HepG2 (cell line): ENCODE data around the gene MRM1. TPM values are rescaled to one million over a fixed set of nuclear protein-coding genes. Genes with fewer than 3 reads are reported as not detected.

Experiments used
- ATAC-seq: fragments of 200-7000 bp; cut with Tn5 transposase; 3 replicates; pipeline ENCODE4 v1.9.1; 2020; ENCODE audit warnings: mild to moderate bottlenecking, moderate library complexity
- BruUV-seq: library from RNA; stranded (reverse); fragments of 400-500 nt; replicated peaks from 2 replicates; lab custom pipeline; 2021; lab: Mats Ljungman, UMichigan
- CTCF ChIA-PET: fragments of 300-600 bp; formaldehyde crosslinking; extraction: SDS; loops from one replicate; lab custom pipeline; 2021; ENCODE audit warnings: low total read pairs, inconsistent platforms, low intra/inter-chr PET ratio; lab: Yijun Ruan, JAX
- POLR2A ChIA-PET: fragments of 350-600 bp; sonication (Branson Sonifier 250); formaldehyde crosslinking; loops from one replicate; lab custom pipeline; 2020; ENCODE audit warnings: antibody characterized with exemption, inconsistent platforms; lab: Yijun Ruan, JAX
- DNase-seq: peaks from one replicate; pipeline ENCODE4 v3.0.0-alpha.2; 2015; ENCODE audit warnings: low spot score
- FAIRE-seq: peaks from 3 replicates; lab custom pipeline; 2011; peaks lifted over from hg19 to GRCh38; lab: Jason Lieb, UNC
- H2AFZ ChIP-seq: one replicate; pipeline ENCODE4 v1.6.1; 2011; ENCODE audit warnings: low read length, inconsistent platforms
- H3K27ac ChIP-seq: fragments of 300-600 bp; 3 replicates; pipeline ENCODE4 v1.8.0; 2011; ENCODE audit warnings: mixed run types, mild to moderate bottlenecking, mixed read lengths, low read length, inconsistent platforms; ENCODE audit not compliant: insufficient read depth; ENCODE audit errors: extremely low read length
- H3K27me3 ChIP-seq, 2 experiments: fragments of 200-600 bp in 1 of 2; 2 replicates in 1 of 2; 3 replicates in 1 of 2; pipeline versions ENCODE4 v1.6.0 to v1.8.0; 2011; ENCODE audit warnings: low read length in 2 of 2, mild to moderate bottlenecking in 2 of 2, moderate library complexity in 2 of 2, inconsistent platforms in 1 of 2; ENCODE audit not compliant: insufficient read depth in 2 of 2, control insufficient read depth in 1 of 2
- H3K36me3 ChIP-seq, 2 experiments: fragments of 200-600 bp in 1 of 2; replicated peaks in 1 of 2; 2 replicates in 1 of 2; 3 replicates in 1 of 2; pipeline versions ENCODE4 v1.5.1 to v1.8.0; 2011; ENCODE audit warnings: low read length in 2 of 2, inconsistent platforms in 1 of 2; ENCODE audit not compliant: insufficient read depth in 2 of 2, control insufficient read depth in 1 of 2
- H3K4me1 ChIP-seq: 2 replicates; pipeline ENCODE4 v1.5.1; 2012; ENCODE audit warnings: low read length, inconsistent platforms; ENCODE audit not compliant: insufficient read depth
- H3K4me2 ChIP-seq: 2 replicates; pipeline ENCODE4 v1.6.0; 2011; ENCODE audit warnings: low read depth, low read length, inconsistent platforms
- H3K4me3 ChIP-seq, 3 experiments: fragments of 200-600 bp in 1 of 3; sonication (generic), shearing (Covaris generic) in 1 of 3; replicated peaks in 1 of 3; 2 replicates each; pipeline ENCODE4 v1.5.1; 2011 to 2016; ENCODE audit warnings: low read length in 3 of 3, inconsistent platforms in 2 of 3, low read depth in 2 of 3, mild to moderate bottlenecking in 2 of 3, control low read depth in 1 of 3, mixed read lengths in 1 of 3; ENCODE audit not compliant: insufficient read depth in 1 of 3
- H3K79me2 ChIP-seq: one replicate; pipeline ENCODE4 v1.6.1; 2011; ENCODE audit warnings: low read length, inconsistent platforms; ENCODE audit not compliant: insufficient read depth
- H3K9ac ChIP-seq: 2 replicates; pipeline ENCODE4 v1.6.0; 2011; ENCODE audit warnings: mild to moderate bottlenecking, low read depth, low read length, inconsistent platforms; ENCODE audit not compliant: insufficient read depth
- H3K9me3 ChIP-seq: 2 replicates; pipeline ENCODE4 v1.5.1; 2012; ENCODE audit warnings: mild to moderate bottlenecking, low read length
- H4K20me1 ChIP-seq: 2 replicates; pipeline ENCODE4 v1.6.0; 2011; ENCODE audit warnings: inconsistent platforms, mild to moderate bottlenecking, low read length, moderate library complexity; ENCODE audit not compliant: insufficient read depth
- GTF3A ChIP-seq: sonication (generic); formaldehyde crosslinking; conservative IDR thresholded peaks from 2 replicates; pipeline ENCODE4 v1.4.0; 2020; ENCODE audit warnings: mild to moderate bottlenecking, missing genetic modification reagents
- KMT2B ChIP-seq: IDR thresholded peaks from 2 replicates; pipeline ENCODE4 v1.6.1; 2016; ENCODE audit warnings: missing genetic modification reagents, missing compliant biosample characterization
- MEIS2 ChIP-seq: sonication (generic); formaldehyde crosslinking; IDR thresholded peaks from 2 replicates; pipeline ENCODE4 v1.9.0; 2021; ENCODE audit warnings: mild to moderate bottlenecking, missing genetic modification reagents
- MYNN ChIP-seq: sonication (generic); formaldehyde crosslinking; IDR thresholded peaks from 2 replicates; pipeline ENCODE4 v1.4.0; 2020; ENCODE audit warnings: mild to moderate bottlenecking, low read depth, missing genetic modification reagents
- ONECUT2 ChIP-seq: sonication (generic); formaldehyde crosslinking; IDR thresholded peaks from 2 replicates; pipeline ENCODE4 v1.4.0; 2020; ENCODE audit warnings: missing genetic modification reagents
- REL ChIP-seq: sonication (generic); formaldehyde crosslinking; conservative IDR thresholded peaks from 2 replicates; pipeline ENCODE4 v1.8.0; 2022; ENCODE audit warnings: mild to moderate bottlenecking, missing genetic modification reagents, moderate library complexity
- RNF2 ChIP-seq: fragments of 450-650 bp; conservative IDR thresholded peaks from 2 replicates; pipeline ENCODE4 v1.6.1; 2016; ENCODE audit warnings: low read depth
- SIN3B ChIP-seq: fragments of 150-350 bp; IDR thresholded peaks from 2 replicates; pipeline ENCODE4 v1.6.1; 2014; ENCODE audit warnings: low read length
- SMARCC2 ChIP-seq: fragments of 450-650 bp; IDR thresholded peaks from 2 replicates; pipeline ENCODE4 v1.6.1; 2017; ENCODE audit warnings: antibody characterized with exemption, mild to moderate bottlenecking
- SP5 ChIP-seq: IDR thresholded peaks from 2 replicates; pipeline ENCODE4 v1.6.1; 2016; ENCODE audit warnings: low read depth, borderline replicate concordance
- TRAFD1 ChIP-seq: sonication (generic); formaldehyde crosslinking; IDR thresholded peaks from 2 replicates; pipeline ENCODE4 v1.5.1; 2020; ENCODE audit warnings: missing genetic modification reagents, mild to moderate bottlenecking, borderline replicate concordance
- U2AF2 ChIP-seq: fragments of 200-400 bp; formaldehyde crosslinking; IDR thresholded peaks from 2 replicates; pipeline ENCODE4 v1.6.1; 2017; ENCODE audit warnings: low read depth, mild to moderate bottlenecking, low read length
- ZFX ChIP-seq: sonication (generic); formaldehyde crosslinking; IDR thresholded peaks from 2 replicates; pipeline ENCODE4 v1.4.0; 2020; ENCODE audit warnings: mild to moderate bottlenecking, low read depth, missing genetic modification reagents, moderate library complexity
- ZFY ChIP-seq: sonication (generic); formaldehyde crosslinking; IDR thresholded peaks from 2 replicates; pipeline ENCODE4 v1.4.0; 2020; ENCODE audit warnings: missing genetic modification reagents
- ZNF124 ChIP-seq: sonication (generic); formaldehyde crosslinking; IDR thresholded peaks from 2 replicates; pipeline ENCODE4 v1.4.0; 2020; ENCODE audit warnings: missing genetic modification reagents
- ZNF430 ChIP-seq: sonication (generic); formaldehyde crosslinking; IDR thresholded peaks from 2 replicates; pipeline ENCODE4 v1.9.0; 2021; ENCODE audit warnings: mild to moderate bottlenecking, missing genetic modification reagents
- ZNF687 ChIP-seq: sonication (generic); formaldehyde crosslinking; IDR thresholded peaks from 2 replicates; pipeline ENCODE4 v1.5.1; 2020; ENCODE audit warnings: mild to moderate bottlenecking, missing genetic modification reagents, moderate library complexity
- ZNF777 ChIP-seq: sonication (generic); formaldehyde crosslinking; IDR thresholded peaks from 2 replicates; pipeline ENCODE4 v1.4.0; 2020; ENCODE audit warnings: missing genetic modification reagents
- ZNF879 ChIP-seq: sonication (generic); formaldehyde crosslinking; IDR thresholded peaks from 2 replicates; pipeline ENCODE4 v1.8.1; 2023; ENCODE audit warnings: missing genetic modification reagents
- ZSCAN21 ChIP-seq: sonication (generic); formaldehyde crosslinking; IDR thresholded peaks from 2 replicates; pipeline ENCODE4 v1.8.0; 2022; ENCODE audit warnings: mild to moderate bottlenecking, missing genetic modification reagents, moderate library complexity, borderline replicate concordance
- WGBS: methylation state at CpG from one replicate; pipeline ENCODE4 v1.1.6; 2017; ENCODE audit warnings: low lambda C conversion rate; 5-methylcytosine and 5-hydroxymethylcytosine counted together
- in situ Hi-C: cut with HindIII; loops from 2 replicates; pipeline ENCODE4 v1.10.0; 2017; ENCODE audit warnings: low pct_unique_long_range_greater_than_20kb; ENCODE audit not compliant: extremely low pct_ligation_motif_present
- intact Hi-C: fragments of 100-400 bp; cut with micrococcal nuclease; formaldehyde crosslinking; loops from one replicate; pipeline ENCODE4 v1.10.0; 2022; ENCODE audit not compliant: unreplicated experiment
- polyA plus RNA-seq, 8 experiments: library from polyadenylated mRNA; depleted of rRNA in 3 of 8; stranded (reverse) in 7 of 8; unstranded in 1 of 8; fragments of >200 nt; fragmentation: Illumina TruSeq in 4 of 8; extraction: Trizol in 4 of 8; gene quantifications; 2 replicates each; pipeline versions ENCODE4 v1.2.1 to v1.2.3, GENCODE V29; 2011 to 2016; ENCODE audit warnings: low read depth in 4 of 8, missing spikeins in 1 of 8, mixed read lengths in 1 of 8; ENCODE audit not compliant: insufficient read depth in 1 of 8
- total RNA-seq, 5 experiments: library from RNA; depleted of rRNA; stranded (reverse); fragments of >200 nt; fragmentation: Illumina TruSeq; extraction: Trizol; gene quantifications; 2 replicates each; pipeline ENCODE4 v1.2.3, GENCODE V29; 2016; ENCODE audit warnings: low read depth in 1 of 5

The MRM1 gene
- total and polyA plus RNA-seq, 2 of the 13 experiments (the other 11 are each of a cell fraction or from before 2014, with no cell fraction given) = 4.1 to 11.3 TPM

GRCh38 chr17:36602030-36602748, 806 bp downstream of the MRM1 start:
- no peak for DNase-seq
- Histone ChIP-seq H3K36me3 (peaks cover 0 to 6% of the 10 kb centered on the region in 2 experiments; a peak in 1 of 5 replicates), H4K20me1 (peaks cover 7% of the 10 kb centered on the region; the same call in 1 of the 2 replicates), H3K27ac (peak overlapping the region; percentile 91), H3K4me3 (peak overlapping the region; percentile 71 to 90 (median 72)), H3K79me2 (peaks cover 23% of the 10 kb centered on the region), H3K4me2 (peak overlapping the region; percentile 99), H2AFZ (no peak overlapping the region), H3K9me3 (no peaks in the 10 kb centered on the region), H3K27me3 (no peaks in the 10 kb centered on the region; a peak in 1 of 5 replicates), H3K9ac (peak overlapping the region; percentile 90), H3K4me1 (peaks cover 42% of the 10 kb centered on the region)
- ChIA-PET CTCF (interaction anchor here (1.8 kb wide), 1 partner anchor 104 kb away, joined by 7 read pairs; no protein-coding TSS in a partner anchor), POLR2A (interaction anchor here (1.0 to 5.7 kb wide), 10 partner anchors 10 to 465 kb away, joined by 3 to 71 read pairs (median 6); partner anchors contain the start of genes DHRS11, GGNBP2, MYO19 and PIGW)
- in situ Hi-C loops = loop anchor here (25.0 kb wide), 1 partner anchor 635 kb away; no protein-coding TSS in a partner anchor
- intact Hi-C loops = no loop called here
- peak; percentile 25 for ATAC-seq
- 2% methylated on average over 10 of the region's 38 CpGs for WGBS
- FAIRE-seq = no peak
- BruUV-seq = no TSS peak
- TF ChIP-seq SMARCC2 (no peak), MYNN (CRISPR knock-in tag) (no peak), ZNF777 (peak; percentile 10; the same call in 1 of the 2 replicates), TRAFD1 (CRISPR knock-in tag) (no peak), ZFX (CRISPR knock-in tag) (0 out of 2 replicates have a peak, but pooled peaks have one; percentile 41), GTF3A (CRISPR knock-in tag) (no peak), RNF2 (no peak), ZNF687 (CRISPR knock-in tag) (0 out of 2 replicates have a peak, but pooled peaks have one; percentile 65), REL (no peak), ZNF879 (CRISPR knock-in tag) (0 out of 2 replicates have a peak, but pooled peaks have one; percentile 48), MEIS2 (CRISPR knock-in tag) (no peak), ZFY (CRISPR knock-in tag) (peak; percentile 52; the same call in 1 of the 2 replicates), ZSCAN21 (CRISPR knock-in tag) (peak; percentile 38), SIN3B (no peak), ZNF430 (CRISPR knock-in tag) (peak; percentile 68; the same call in 1 of the 2 replicates), ZNF124 (CRISPR knock-in tag) (no peak), U2AF2 (no peak), KMT2B (CRISPR knock-in tag) (no peak), SP5 (CRISPR knock-in tag) (no peak), ONECUT2 (CRISPR knock-in tag) (no peak)
